ENCODE measurements around the gene LPAR3.

GRCh38 chr1:84795213-84795612, 97.8 kb downstream of the LPAR3 start:
- TF ChIP-seq CTCF (IDR thresholded peaks at IDR 0.05) = no peak
- no peak for TF ChIP-seq POLR2A (IDR thresholded peaks at IDR 0.05)
